RWPE2 (cell line): ENCODE results near the gene SPRR2E.

ENCODE experiments used
- ATAC-seq: fragments of 200-7000 bp; cut with Tn5 transposase; 3 replicates; pipeline ENCODE4 v1.9.1; 2021; ENCODE audit warnings: low read depth
- DNase-seq: peaks from one replicate; pipeline ENCODE4 v3.0.0-alpha.2; 2020; ENCODE audit warnings: low spot score
- H3K27ac ChIP-seq: fragments of 450-650 bp; 2 replicates; pipeline ENCODE4 v1.5.1; 2017; ENCODE audit warnings: mild to moderate bottlenecking; ENCODE audit not compliant: poor library complexity, severe bottlenecking
- H3K27me3 ChIP-seq: fragments of 250-450 bp; sonication (Bioruptor Pico); 2 replicates; pipeline ENCODE4 v1.5.1; 2021; ENCODE audit warnings: mild to moderate bottlenecking, moderate library complexity; ENCODE audit not compliant: insufficient read depth, poor library complexity, severe bottlenecking
- H3K36me3 ChIP-seq: fragments of 250-450 bp; sonication (Bioruptor Pico); 2 replicates; pipeline ENCODE4 v1.5.1; 2020; ENCODE audit warnings: low read depth, mild to moderate bottlenecking, moderate library complexity
- H3K4me1 ChIP-seq: fragments of 250-450 bp; sonication (Bioruptor Pico); 2 replicates; pipeline ENCODE4 v1.5.1; 2021; ENCODE audit warnings: mild to moderate bottlenecking, moderate library complexity; ENCODE audit not compliant: insufficient read depth, poor library complexity, severe bottlenecking
- H3K4me3 ChIP-seq: fragments of 250-450 bp; sonication (Bioruptor Pico); 2 replicates; pipeline ENCODE4 v1.5.1; 2021; ENCODE audit warnings: mild to moderate bottlenecking, moderate library complexity; ENCODE audit not compliant: severe bottlenecking
- H3K9me3 ChIP-seq: fragments of 250-450 bp; sonication (Bioruptor Pico); 2 replicates; pipeline ENCODE4 v1.5.1; 2021; ENCODE audit warnings: mild to moderate bottlenecking, moderate library complexity; ENCODE audit not compliant: severe bottlenecking
- CTCF ChIP-seq: fragments of 450-650 bp; IDR thresholded peaks from one replicate; pipeline ENCODE4 v1.5.1; 2017; ENCODE audit warnings: mild to moderate bottlenecking, moderate library complexity; ENCODE audit not compliant: poor library complexity, severe bottlenecking

Gene SPRR2E

GRCh38 chr1:153049211-153049610 lies 45.1 kb downstream of the SPRR2E start:
- no peak overlapping the region for H3K4me3 ChIP-seq
- no peaks in the 10 kb centered on the region for H3K27me3 ChIP-seq
- TF ChIP-seq CTCF, result no peak
- no peak overlapping the region for H3K27ac ChIP-seq
- peaks cover 15% of the 10 kb centered on the region for H3K4me1 ChIP-seq
- ATAC-seq, result no peak
- H3K9me3 ChIP-seq, result no peaks in the 10 kb centered on the region
- no peaks in the 10 kb centered on the region for H3K36me3 ChIP-seq
- DNase-seq, result no peak
